Fibroblast of lung (primary cell): ENCODE data around the gene GMPPB.

Source experiments
- EZH2 ChIP-seq: IDR thresholded peaks from 2 replicates; pipeline ENCODE4 v1.5.1; 2012; ENCODE audit warnings: low read length, control low read depth, mild to moderate bottlenecking; ENCODE audit errors: missing control alignments
- TF ChIP-seq, protein P1 (sequence below), 2 donors: IDR thresholded peaks in 1 of 2; conservative IDR thresholded peaks in 1 of 2; 1 replicate in 1 of 2; 2 replicates in 1 of 2; pipeline ENCODE4 v1.5.1; 2011 to 2012; ENCODE audit warnings: low read length in 2 of 2, control low read depth in 1 of 2, inconsistent platforms in 1 of 2, low read depth in 1 of 2, mild to moderate bottlenecking in 1 of 2

GRCh38 chr3:49671291-49672288 is 52.2 kb downstream of the GMPPB start:
- TF ChIP-seq, protein P1, sequence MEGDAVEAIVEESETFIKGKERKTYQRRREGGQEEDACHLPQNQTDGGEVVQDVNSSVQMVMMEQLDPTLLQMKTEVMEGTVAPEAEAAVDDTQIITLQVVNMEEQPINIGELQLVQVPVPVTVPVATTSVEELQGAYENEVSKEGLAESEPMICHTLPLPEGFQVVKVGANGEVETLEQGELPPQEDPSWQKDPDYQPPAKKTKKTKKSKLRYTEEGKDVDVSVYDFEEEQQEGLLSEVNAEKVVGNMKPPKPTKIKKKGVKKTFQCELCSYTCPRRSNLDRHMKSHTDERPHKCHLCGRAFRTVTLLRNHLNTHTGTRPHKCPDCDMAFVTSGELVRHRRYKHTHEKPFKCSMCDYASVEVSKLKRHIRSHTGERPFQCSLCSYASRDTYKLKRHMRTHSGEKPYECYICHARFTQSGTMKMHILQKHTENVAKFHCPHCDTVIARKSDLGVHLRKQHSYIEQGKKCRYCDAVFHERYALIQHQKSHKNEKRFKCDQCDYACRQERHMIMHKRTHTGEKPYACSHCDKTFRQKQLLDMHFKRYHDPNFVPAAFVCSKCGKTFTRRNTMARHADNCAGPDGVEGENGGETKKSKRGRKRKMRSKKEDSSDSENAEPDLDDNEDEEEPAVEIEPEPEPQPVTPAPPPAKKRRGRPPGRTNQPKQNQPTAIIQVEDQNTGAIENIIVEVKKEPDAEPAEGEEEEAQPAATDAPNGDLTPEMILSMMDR (conservative IDR thresholded peaks at IDR 0.05 in 1 of 2, IDR thresholded peaks at IDR 0.05 in 1 of 2; ENCODE audit: low read depth in 1 of 2, low read length in 2 of 2): peak; percentile 88 to 91
- no peak for TF ChIP-seq EZH2
